Neural cell (in vitro differentiated cells): ENCODE data around the gene BFSP1. TPM values are rescaled to one million over a fixed set of nuclear protein-coding genes. Genes with fewer than 3 reads are reported as not detected.

Source experiments
- H2AFZ ChIP-seq: fragments of 200-600, 300-800 bp; sonication (generic), shearing (Covaris generic); 2 replicates; pipeline ENCODE4 v1.6.0; 2014; ENCODE audit warnings: low read depth, mild to moderate bottlenecking, antibody characterized with exemption, low read length, moderate library complexity
- H3F3A ChIP-seq: fragments of 200-600 bp; shearing (Covaris generic); 2 replicates; pipeline ENCODE4 v1.6.1; 2016; ENCODE audit warnings: mild to moderate bottlenecking, moderate library complexity, mixed read lengths, antibody characterized with exemption, low read length; ENCODE audit not compliant: insufficient read depth, poor library complexity, severe bottlenecking
- H3K27ac ChIP-seq: fragments of 200-600, 300-800 bp; sonication (generic), shearing (Covaris generic); 2 replicates; pipeline ENCODE4 v1.5.1; 2014; ENCODE audit warnings: mild to moderate bottlenecking, low read length, moderate library complexity
- H3K27me3 ChIP-seq: fragments of 300-800, 200-600 bp; sonication (generic), shearing (Covaris generic); 2 replicates; pipeline ENCODE4 v1.6.0; 2014; ENCODE audit warnings: mild to moderate bottlenecking, low read depth, low read length, moderate library complexity; ENCODE audit not compliant: insufficient read depth
- H3K36me3 ChIP-seq: fragments of 300-800, 200-600 bp; sonication (generic), shearing (Covaris generic); 2 replicates; pipeline ENCODE4 v1.5.1; 2014; ENCODE audit warnings: mild to moderate bottlenecking, antibody characterized with exemption, low read length, moderate library complexity; ENCODE audit not compliant: insufficient read depth
- H3K4me2 ChIP-seq: fragments of 300-800, 200-600 bp; sonication (generic), shearing (Covaris generic); 2 replicates; pipeline ENCODE4 v1.6.0; 2014; ENCODE audit warnings: mild to moderate bottlenecking, low read length
- H3K4me3 ChIP-seq: fragments of 300-800, 200-600 bp; sonication (generic), shearing (Covaris generic); 2 replicates; pipeline ENCODE4 v1.5.1; 2014; ENCODE audit warnings: mild to moderate bottlenecking, low read length, moderate library complexity
- H3K79me2 ChIP-seq: fragments of 200-600 bp; shearing (Covaris generic); replicated peaks from 2 replicates; pipeline ENCODE4 v1.6.0; 2014; ENCODE audit warnings: mild to moderate bottlenecking, low read length, moderate library complexity; ENCODE audit not compliant: insufficient read depth
- H3K9ac ChIP-seq: fragments of 300-800, 200-600 bp; sonication (generic), shearing (Covaris generic); 2 replicates; pipeline ENCODE4 v1.6.1; 2016; ENCODE audit warnings: mild to moderate bottlenecking, low read length, mixed read lengths
- H3K9me2 ChIP-seq: fragments of 200-600 bp; shearing (Covaris generic); 2 replicates; pipeline ENCODE4 v1.6.1; 2016; ENCODE audit warnings: mild to moderate bottlenecking, low read length, mixed read lengths; ENCODE audit not compliant: insufficient read depth
- H3K9me3 ChIP-seq: fragments of 200-600, 300-800 bp; sonication (generic), shearing (Covaris generic); 2 replicates; pipeline ENCODE4 v1.6.1; 2016; ENCODE audit warnings: mild to moderate bottlenecking, mixed run types, low read length, moderate library complexity, mixed read lengths
- H4K20me1 ChIP-seq: fragments of 200-600 bp; shearing (Covaris generic); 2 replicates; pipeline ENCODE4 v1.6.1; 2016; ENCODE audit warnings: mild to moderate bottlenecking, mixed run types; ENCODE audit not compliant: insufficient read depth
- EP300 ChIP-seq: fragments of 450-650 bp; conservative IDR thresholded peaks from 2 replicates; pipeline ENCODE4 v1.6.1; 2014; ENCODE audit warnings: antibody characterized with exemption, mild to moderate bottlenecking, moderate library complexity; ENCODE audit not compliant: poor library complexity, severe bottlenecking
- EZH2 ChIP-seq: fragments of 200-600, 300-800 bp; shearing (Covaris generic), sonication (generic); IDR thresholded peaks from 2 replicates; pipeline ENCODE4 v1.6.1; 2014; ENCODE audit warnings: antibody characterized with exemption, low read length, borderline replicate concordance, mild to moderate bottlenecking; ENCODE audit not compliant: insufficient read depth, poor library complexity, severe bottlenecking
- MXI1 ChIP-seq: fragments of 450-650 bp; conservative IDR thresholded peaks from 2 replicates; pipeline ENCODE4 v1.6.1; 2014; ENCODE audit warnings: antibody characterized with exemption, mild to moderate bottlenecking; ENCODE audit not compliant: poor library complexity, severe bottlenecking
- POLR2AphosphoS5 ChIP-seq: IDR thresholded peaks from 2 replicates; pipeline ENCODE4 v1.6.1; 2012
- RAD21 ChIP-seq: fragments of 450-650 bp; conservative IDR thresholded peaks from 2 replicates; pipeline ENCODE4 v1.6.1; 2014; ENCODE audit warnings: antibody characterized with exemption, mild to moderate bottlenecking, moderate library complexity
- SMC3 ChIP-seq: fragments of 450-650 bp; conservative IDR thresholded peaks from 2 replicates; pipeline ENCODE4 v1.6.1; 2014; ENCODE audit warnings: antibody characterized with exemption, mild to moderate bottlenecking, moderate library complexity; ENCODE audit not compliant: poor library complexity
- TAF1 ChIP-seq: IDR thresholded peaks from 2 replicates; pipeline ENCODE4 v1.6.1; 2012; ENCODE audit warnings: low read depth
- polyA plus RNA-seq: library from polyadenylated mRNA; depleted of rRNA; stranded (reverse); fragments of >200 nt; gene quantifications from 2 replicates; pipeline ENCODE4 v1.2.3, GENCODE V29; 2014
- TF ChIP-seq, protein P1 (sequence below): IDR thresholded peaks from 2 replicates; pipeline ENCODE4 v1.6.1; 2012; ENCODE audit warnings: borderline replicate concordance
- TF ChIP-seq, protein P2 (sequence below): fragments of 450-650 bp; IDR thresholded peaks from 2 replicates; pipeline ENCODE4 v1.5.1; 2014; ENCODE audit warnings: antibody characterized with exemption, mild to moderate bottlenecking, moderate library complexity; ENCODE audit not compliant: poor library complexity, severe bottlenecking

Gene BFSP1
- polyA plus RNA-seq, 1 donor from 2014 or later, result 1.3 TPM

GRCh38 chr20:17507032-17507431, 24.1 kb downstream of the BFSP1 start:
- TF ChIP-seq, protein P1, sequence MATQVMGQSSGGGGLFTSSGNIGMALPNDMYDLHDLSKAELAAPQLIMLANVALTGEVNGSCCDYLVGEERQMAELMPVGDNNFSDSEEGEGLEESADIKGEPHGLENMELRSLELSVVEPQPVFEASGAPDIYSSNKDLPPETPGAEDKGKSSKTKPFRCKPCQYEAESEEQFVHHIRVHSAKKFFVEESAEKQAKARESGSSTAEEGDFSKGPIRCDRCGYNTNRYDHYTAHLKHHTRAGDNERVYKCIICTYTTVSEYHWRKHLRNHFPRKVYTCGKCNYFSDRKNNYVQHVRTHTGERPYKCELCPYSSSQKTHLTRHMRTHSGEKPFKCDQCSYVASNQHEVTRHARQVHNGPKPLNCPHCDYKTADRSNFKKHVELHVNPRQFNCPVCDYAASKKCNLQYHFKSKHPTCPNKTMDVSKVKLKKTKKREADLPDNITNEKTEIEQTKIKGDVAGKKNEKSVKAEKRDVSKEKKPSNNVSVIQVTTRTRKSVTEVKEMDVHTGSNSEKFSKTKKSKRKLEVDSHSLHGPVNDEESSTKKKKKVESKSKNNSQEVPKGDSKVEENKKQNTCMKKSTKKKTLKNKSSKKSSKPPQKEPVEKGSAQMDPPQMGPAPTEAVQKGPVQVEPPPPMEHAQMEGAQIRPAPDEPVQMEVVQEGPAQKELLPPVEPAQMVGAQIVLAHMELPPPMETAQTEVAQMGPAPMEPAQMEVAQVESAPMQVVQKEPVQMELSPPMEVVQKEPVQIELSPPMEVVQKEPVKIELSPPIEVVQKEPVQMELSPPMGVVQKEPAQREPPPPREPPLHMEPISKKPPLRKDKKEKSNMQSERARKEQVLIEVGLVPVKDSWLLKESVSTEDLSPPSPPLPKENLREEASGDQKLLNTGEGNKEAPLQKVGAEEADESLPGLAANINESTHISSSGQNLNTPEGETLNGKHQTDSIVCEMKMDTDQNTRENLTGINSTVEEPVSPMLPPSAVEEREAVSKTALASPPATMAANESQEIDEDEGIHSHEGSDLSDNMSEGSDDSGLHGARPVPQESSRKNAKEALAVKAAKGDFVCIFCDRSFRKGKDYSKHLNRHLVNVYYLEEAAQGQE, result no peak
- TF ChIP-seq MXI1 (no peak), RAD21 (no peak), EP300 (no peak), EZH2 (no peak), SMC3 (no peak), TAF1 (no peak), POLR2AphosphoS5 (no peak)
- TF ChIP-seq, protein P2, sequence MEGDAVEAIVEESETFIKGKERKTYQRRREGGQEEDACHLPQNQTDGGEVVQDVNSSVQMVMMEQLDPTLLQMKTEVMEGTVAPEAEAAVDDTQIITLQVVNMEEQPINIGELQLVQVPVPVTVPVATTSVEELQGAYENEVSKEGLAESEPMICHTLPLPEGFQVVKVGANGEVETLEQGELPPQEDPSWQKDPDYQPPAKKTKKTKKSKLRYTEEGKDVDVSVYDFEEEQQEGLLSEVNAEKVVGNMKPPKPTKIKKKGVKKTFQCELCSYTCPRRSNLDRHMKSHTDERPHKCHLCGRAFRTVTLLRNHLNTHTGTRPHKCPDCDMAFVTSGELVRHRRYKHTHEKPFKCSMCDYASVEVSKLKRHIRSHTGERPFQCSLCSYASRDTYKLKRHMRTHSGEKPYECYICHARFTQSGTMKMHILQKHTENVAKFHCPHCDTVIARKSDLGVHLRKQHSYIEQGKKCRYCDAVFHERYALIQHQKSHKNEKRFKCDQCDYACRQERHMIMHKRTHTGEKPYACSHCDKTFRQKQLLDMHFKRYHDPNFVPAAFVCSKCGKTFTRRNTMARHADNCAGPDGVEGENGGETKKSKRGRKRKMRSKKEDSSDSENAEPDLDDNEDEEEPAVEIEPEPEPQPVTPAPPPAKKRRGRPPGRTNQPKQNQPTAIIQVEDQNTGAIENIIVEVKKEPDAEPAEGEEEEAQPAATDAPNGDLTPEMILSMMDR, result no peak
- Histone ChIP-seq H3K4me3 (no peak overlapping the region), H3K9ac (no peak overlapping the region), H3K27ac (no peak overlapping the region), H2AFZ (no peak overlapping the region), H3K9me2 (no peaks in the 10 kb centered on the region), H3K4me2 (no peak overlapping the region), H3K36me3 (no peaks in the 10 kb centered on the region), H3F3A (no peaks in the 10 kb centered on the region), H4K20me1 (no peaks in the 10 kb centered on the region), H3K9me3 (no peaks in the 10 kb centered on the region), H3K79me2 (no peaks in the 10 kb centered on the region), H3K27me3 (no peaks in the 10 kb centered on the region)

DNA sequence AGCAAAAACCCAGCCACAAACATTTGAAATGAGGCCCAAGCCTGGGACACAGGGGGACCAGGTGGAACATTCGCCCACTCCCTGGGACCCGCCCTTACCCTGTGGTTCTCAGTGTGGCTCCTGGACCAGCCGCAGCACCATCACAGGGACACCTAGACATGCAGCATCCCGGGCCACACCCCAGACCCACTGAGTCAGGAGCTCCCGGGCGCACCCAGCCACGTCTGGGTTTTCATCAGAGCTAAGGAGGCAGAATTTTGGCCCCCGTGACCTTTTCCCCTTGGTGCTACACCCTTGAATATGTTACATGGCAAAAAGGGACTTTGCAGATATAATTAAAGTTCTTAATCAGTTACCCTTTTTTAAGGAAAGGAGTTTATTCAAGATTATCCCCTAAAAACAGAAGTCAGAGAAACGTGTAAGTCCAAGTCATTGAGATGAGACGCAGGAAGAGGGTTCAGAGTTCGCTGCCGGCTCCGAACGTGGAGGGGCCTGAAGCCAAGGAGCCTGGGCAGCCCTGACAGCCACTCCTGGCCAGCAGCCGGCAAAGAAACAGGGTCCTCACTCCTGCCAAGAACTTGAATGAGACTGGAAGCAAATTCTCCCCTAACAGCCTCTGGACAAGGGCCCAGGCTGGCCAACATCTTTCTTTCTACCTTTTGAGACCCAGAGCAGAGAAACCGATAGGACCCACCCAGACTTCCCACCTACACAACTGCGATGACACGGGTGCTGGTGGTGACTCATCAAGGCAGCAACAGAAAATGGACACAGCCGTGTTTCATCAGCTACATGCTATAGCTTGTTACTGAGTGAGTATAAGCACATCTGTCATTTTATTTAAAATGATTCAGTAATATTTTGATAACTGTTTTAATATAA, 25.3 kb downstream of the BFSP1 start:
- Histone ChIP-seq H3F3A (no peaks in the 10 kb centered on the region), H3K9me3 (no peaks in the 10 kb centered on the region), H3K36me3 (no peaks in the 10 kb centered on the region), H3K4me3 (no peak overlapping the region), H3K4me2 (no peak overlapping the region), H3K27me3 (no peaks in the 10 kb centered on the region), H2AFZ (no peak overlapping the region), H3K9ac (no peak overlapping the region), H3K27ac (no peak overlapping the region), H3K9me2 (no peaks in the 10 kb centered on the region), H3K79me2 (no peaks in the 10 kb centered on the region), H4K20me1 (no peaks in the 10 kb centered on the region)
- no peak for TF ChIP-seq RAD21
- TF ChIP-seq, protein P1, result no peak
- TF ChIP-seq, protein P2, result no peak
- no peak for TF ChIP-seq EP300
- TF ChIP-seq POLR2AphosphoS5, result no peak
- no peak for TF ChIP-seq EZH2
- TF ChIP-seq MXI1, result no peak
- TF ChIP-seq TAF1, result no peak
- no peak for TF ChIP-seq SMC3
